Epithelial cell of umbilical artery (primary cell): Measurements from ENCODE around the gene ZNF654. TPM values are rescaled to one million over a fixed set of nuclear protein-coding genes. Genes with fewer than 3 reads are reported as not detected.

Experiments
- total RNA-seq: library from RNA; depleted of rRNA; stranded (reverse); fragments of >200 nt; gene quantifications from 2 replicates; pipeline ENCODE4 v1.2.3, GENCODE V29; 2014

The ZNF654 gene
- total RNA-seq = 14.6 and 19.6 TPM in 2 replicates

GRCh38 chr3:88058581-88059379, at the start of gene ZNF654, which contains the start of gene CGGBP1:
TSS of gene ZNF654 (plus strand) at chr3:88059255. CDS start at chr3:88059320, 65 bp downstream.
TSS of gene CGGBP1 (minus strand) at chr3:88059005. CDS start at chr3:88055976, 3,029 bp downstream.

GRCh38 chr3:88149509-88150362, 90.7 kb downstream of the ZNF654 start, which contains the start of gene C3orf38:
TSS of gene C3orf38 (plus strand) at chr3:88149959. CDS start at chr3:88150053, 94 bp downstream.

Other genes starting within 250 kb of the ZNF654 start
- 52.6 and 68.7 TPM in 2 replicates for gene CGGBP1, start 250 bp upstream of the ZNF654 start, total RNA-seq
- 21.1 and 28.4 TPM in 2 replicates for gene C3orf38, start 90.7 kb downstream of the ZNF654 start, total RNA-seq